ENCODE measurements around the gene D2HGDH. TPM values are rescaled to one million over a fixed set of nuclear protein-coding genes. Genes with fewer than 3 reads are reported as not detected.
"Not testable (repeated sequence)": the region's sequence is repeated elsewhere in the genome, so short reads cannot be mapped to it uniquely, and the experiment has no call there.

Gene D2HGDH
- total and polyA plus RNA-seq, 8 donors: 14.9 to 116 (median 25.6) TPM

DNA sequence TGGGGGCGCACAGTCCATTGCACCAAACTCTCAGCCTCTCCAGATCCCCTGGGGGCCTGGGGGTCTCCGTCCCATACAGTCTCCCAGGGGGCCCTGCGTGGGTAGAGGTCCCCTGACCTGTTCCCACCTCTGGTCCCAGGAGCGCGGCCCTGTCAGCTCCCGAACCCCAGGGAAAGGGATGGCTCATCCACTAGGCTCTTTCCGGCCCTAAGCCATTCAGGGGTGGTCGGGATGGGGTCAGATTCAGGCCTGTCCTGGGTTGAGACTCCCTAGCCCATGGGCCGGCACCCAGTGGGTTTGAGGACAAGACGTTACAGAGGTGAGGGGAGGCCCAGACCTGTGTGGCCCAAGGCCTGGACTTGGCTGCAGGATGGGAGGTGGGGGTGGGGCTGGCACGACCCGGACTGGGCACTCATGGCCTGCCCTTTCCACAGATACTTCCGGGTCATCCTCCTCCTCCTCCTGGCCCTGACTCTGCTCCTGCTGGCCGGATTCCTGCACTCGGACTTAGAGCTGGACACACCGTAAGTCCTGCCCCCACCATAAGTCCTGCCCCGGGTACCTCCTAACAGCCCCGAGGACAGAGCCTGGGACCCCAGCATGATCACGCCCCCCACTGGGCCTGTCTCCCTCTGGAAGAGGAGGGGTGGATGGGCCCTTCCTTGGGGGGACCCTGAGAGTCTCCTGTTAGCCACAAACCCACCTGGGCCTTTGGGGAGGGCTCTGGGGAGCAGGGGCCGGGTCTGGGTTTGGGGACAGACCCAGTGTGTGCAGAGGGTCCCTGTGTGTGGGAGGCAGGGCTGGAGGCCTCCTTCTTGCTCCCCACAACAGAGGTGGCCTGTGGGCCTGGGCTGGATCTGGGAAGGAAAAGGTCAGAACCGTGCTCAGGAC, 64.4 kb downstream of the D2HGDH start:
- Histone ChIP-seq H3K9me3 (no peaks in the 10 kb centered on the region), H3K36me3 (no peaks in the 10 kb centered on the region), H3K27ac (no peak overlapping the region), H3K4me1 (peaks cover 0 to 3% (median 2%) of the 10 kb centered on the region in 3 donors), H3K27me3 (peaks cover 0 to 3% (median 0%) of the 10 kb centered on the region in 4 donors), H3K4me3 (no peak overlapping the region)
- ATAC-seq: no peak
- no peak for FAIRE-seq
- WGBS, 2 donors: 83 to 84% methylated on average over 20 to 21 of the region's 21 CpGs
- TF ChIP-seq CTCF (IDR thresholded peaks at IDR 0.05): no peak
- intact Hi-C loops (cut with DNase I): no loop called here
- peak in 2 of 6 donors; percentile 12 to 47 for DNase-seq

GRCh38 chr2:241799522-241800197, 65.2 kb downstream of the D2HGDH start:
- intact Hi-C loops (cut with DNase I): no loop called here
- Histone ChIP-seq H3K4me1 (peaks cover 0 to 7% (median 3%) of the 10 kb centered on the region in 3 donors), H3K36me3 (no peaks in the 10 kb centered on the region), H3K9me3 (no peaks in the 10 kb centered on the region), H3K27ac (no peak overlapping the region), H3K27me3 (peaks cover 0 to 10% (median 3%) of the 10 kb centered on the region in 4 donors), H3K4me3 (no peak overlapping the region)
- peak in 2 of 6 donors; percentile 13 to 67 for DNase-seq
- TF ChIP-seq CTCF (IDR thresholded peaks at IDR 0.05): no peak
- no peak for ATAC-seq
- no peak for FAIRE-seq
- WGBS, 2 donors: 74 to 85% methylated on average over 9 to 10 of the region's 10 CpGs

DNA sequence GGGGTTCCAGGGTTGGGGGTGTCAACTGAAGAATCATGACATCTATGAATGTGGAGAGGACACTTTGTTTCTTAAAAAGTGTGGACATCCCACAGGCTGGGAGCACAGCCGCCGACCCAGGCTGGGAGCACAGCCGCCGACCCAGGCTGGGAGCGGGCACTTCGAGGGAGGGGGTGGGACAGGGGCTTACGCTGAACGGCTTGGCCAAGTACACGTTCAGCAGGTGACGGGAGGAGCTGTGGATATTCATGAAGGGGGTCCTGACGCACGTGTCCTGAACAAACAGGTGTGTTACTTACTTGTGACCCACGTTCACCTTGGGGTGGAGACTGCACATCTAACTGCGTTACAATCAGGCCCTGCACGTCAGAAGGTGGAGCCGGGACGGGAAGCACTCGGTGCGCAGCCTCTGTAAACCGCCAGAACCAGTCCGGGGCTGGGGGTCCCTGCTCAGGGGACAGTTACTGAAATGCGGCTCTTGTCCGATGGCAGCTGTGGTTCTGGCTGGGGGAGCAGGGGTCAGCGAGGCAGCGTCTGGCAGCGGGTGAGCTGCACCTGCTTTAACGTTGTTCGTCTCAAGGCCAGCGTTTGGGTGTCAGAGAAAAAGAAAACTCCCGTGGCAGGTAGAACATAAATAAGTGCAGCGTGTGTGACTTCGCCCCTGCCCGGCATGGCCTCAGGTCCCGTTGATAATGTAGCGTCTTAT, 65.9 kb downstream of the D2HGDH start:
- H3K36me3 ChIP-seq; H3K4me3 ChIP-seq; ATAC-seq; H3K4me1 ChIP-seq; H3K9me3 ChIP-seq; H3K27ac ChIP-seq; FAIRE-seq; intact Hi-C loops (cut with DNase I): not testable (repeated sequence)
- WGBS, 2 donors: 43 to 45% methylated on average over 35 of the region's 35 CpGs
- peaks cover 0 to 12% (median 5%) of the 10 kb centered on the region in 4 donors for H3K27me3 ChIP-seq
- DNase-seq: peak in 2 of 6 donors; percentile 12 to 36

DNA sequence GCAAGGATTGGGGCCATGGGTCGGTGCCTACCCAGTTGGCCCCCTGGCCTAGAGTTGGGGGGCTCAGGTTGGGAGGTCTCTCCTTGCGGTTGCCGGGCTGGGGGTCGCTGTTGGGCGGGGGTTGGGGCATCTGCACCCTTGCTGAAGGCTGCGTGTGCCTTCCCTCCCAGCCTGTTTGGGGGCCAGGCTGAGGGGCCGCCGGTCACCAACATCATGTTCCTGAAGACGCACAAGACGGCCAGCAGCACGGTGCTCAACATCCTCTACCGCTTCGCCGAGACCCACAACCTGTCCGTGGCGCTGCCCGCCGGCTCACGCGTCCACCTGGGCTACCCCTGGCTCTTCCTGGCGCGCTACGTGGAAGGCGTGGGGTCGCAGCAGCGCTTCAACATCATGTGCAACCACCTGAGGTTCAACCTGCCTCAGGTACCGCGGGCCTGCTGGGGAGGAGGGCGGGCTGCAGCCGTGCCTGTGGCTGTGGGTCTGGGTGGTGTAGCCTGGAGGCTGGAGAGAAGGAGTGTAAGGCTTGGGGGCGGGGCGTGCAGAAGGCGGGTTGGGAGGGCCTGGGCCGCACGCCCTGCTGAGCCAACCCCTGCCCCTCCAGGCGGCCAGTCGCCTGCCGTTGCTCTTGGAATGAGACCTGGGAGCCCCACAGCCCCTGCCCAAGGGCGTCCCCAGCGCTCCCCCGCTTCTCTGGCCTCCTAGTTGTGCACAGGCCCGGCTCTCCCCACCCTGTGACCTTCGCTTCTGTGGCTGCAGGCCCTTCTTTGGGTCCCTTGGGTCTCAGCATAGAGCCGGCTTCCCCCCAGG, 67.4 kb downstream of the D2HGDH start:
- 66 to 74% methylated on average over 39 to 44 of the region's 44 CpGs for WGBS, 2 donors
- no peak overlapping the region for H3K4me3 ChIP-seq
- peaks cover 0 to 12% (median 5%) of the 10 kb centered on the region in 4 donors for H3K27me3 ChIP-seq
- FAIRE-seq (no peak), DNase-seq (peak in 3 of 6 donors; percentile 11 to 63 (median 28)), ATAC-seq (no peak)
- TF ChIP-seq CTCF (IDR thresholded peaks at IDR 0.05): no peak
- no peak overlapping the region for H3K27ac ChIP-seq
- H3K36me3 ChIP-seq: no peaks in the 10 kb centered on the region
- no peaks in the 10 kb centered on the region for H3K9me3 ChIP-seq
- peaks cover 0 to 7% (median 3%) of the 10 kb centered on the region in 3 donors for H3K4me1 ChIP-seq
- intact Hi-C loops (cut with DNase I): no loop called here

Measured in pancreas (tissue), 10 donors.